ENCODE results near the gene PPP6R1.

PPP6R1 gene

DNA sequence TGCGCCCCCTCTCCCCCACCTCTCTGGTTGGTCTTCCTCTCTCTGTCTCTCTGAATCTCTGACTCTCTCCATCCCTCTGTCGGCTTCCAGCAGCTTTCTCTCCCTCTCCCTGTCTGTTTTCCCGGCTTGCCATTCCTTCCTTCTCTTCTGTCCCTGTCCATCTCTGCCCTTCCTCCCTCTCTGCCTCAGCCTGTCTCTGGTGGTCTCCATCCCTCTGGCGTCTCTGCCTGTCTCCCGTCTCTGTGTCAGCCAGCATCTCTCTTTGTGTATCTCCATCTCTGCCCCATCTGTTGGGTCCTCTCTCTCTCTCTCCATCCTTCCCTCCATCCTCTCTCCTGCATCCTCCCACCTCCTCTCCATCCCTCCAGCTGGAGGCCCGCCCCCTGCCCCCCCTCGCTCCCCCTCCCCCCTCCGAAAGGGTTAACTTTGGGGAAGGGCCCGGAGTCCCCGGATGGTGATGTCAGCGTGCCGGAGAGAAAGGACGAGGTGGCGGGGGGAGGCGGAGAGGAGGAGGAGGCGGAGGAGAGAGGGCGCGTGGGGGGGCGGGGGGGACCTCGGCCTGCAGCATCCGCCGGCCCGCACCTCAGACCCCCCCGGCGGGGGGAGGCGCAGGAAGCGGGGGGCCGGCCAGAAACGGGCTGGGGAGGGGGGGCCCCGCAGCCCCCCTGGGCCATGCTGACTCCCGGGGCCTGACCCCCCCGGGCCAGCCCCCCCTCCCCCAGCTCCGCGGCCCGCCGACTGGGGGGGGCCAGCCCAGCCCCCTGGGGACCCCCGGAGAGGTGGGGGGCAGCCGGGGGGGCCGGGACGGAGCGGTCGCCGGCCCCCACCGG is 24.9 kb upstream of the PPP6R1 start, which contains the start of gene BRSK1:
BRSK1 (plus strand) TSS at position 450 of the 830 bp plus-strand sequence. CDS start 446 bp downstream, outside the sequence.
- in situ Hi-C loops (cut with MboI; ENCODE audit: low sequenced_read_pairs, unreplicated experiment) = no loop called here
- TF ChIP-seq, protein P1, sequence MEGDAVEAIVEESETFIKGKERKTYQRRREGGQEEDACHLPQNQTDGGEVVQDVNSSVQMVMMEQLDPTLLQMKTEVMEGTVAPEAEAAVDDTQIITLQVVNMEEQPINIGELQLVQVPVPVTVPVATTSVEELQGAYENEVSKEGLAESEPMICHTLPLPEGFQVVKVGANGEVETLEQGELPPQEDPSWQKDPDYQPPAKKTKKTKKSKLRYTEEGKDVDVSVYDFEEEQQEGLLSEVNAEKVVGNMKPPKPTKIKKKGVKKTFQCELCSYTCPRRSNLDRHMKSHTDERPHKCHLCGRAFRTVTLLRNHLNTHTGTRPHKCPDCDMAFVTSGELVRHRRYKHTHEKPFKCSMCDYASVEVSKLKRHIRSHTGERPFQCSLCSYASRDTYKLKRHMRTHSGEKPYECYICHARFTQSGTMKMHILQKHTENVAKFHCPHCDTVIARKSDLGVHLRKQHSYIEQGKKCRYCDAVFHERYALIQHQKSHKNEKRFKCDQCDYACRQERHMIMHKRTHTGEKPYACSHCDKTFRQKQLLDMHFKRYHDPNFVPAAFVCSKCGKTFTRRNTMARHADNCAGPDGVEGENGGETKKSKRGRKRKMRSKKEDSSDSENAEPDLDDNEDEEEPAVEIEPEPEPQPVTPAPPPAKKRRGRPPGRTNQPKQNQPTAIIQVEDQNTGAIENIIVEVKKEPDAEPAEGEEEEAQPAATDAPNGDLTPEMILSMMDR (IDR thresholded peaks at IDR 0.05; ENCODE audit: borderline replicate concordance, control extremely low read depth, extremely low read depth, insufficient read depth, missing control alignments) = no peak
- no peak for DNase-seq (ENCODE audit: low spot score)

DNA sequence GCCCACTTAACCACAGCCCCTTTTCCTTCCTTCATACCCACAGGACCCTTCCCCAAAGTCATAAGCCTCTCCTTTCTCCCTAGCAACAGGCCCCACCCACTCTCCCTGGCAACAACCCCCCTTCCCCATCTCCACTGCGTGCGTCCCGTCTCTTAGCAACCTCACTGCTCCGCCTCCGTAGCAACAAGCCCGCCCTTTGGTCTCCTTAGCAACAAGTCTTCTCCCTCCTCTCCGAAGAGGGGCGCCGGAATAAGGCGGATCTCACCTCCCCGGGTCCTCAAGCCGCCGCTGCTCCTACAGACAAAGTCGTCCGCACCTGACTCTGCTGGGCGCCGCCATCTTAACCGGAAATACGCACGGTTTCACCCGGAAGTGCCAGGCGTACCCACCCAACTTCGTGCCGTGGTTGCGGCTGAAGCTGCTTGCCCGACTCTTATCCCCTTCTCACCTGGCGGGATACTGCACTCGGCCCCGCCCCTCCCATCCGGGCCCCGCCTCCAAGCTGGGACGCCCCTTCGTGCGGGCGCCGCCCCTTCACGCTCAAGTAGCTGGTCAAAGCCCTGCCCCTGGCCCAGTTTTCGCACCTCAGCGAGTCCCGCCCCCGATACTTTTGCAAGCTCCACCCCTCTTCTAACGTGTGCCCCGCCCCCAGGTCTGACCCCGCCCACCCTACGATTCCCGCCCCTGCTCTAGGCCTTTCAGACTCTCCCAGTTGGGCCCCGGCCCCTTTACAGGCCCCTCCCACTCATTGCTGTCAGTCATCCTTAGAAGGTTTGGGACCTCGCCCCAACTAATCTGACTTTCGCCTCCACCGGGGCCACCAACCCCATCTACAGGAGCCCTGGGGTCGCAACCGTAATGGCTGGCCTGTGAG is 21.2 kb upstream of the PPP6R1 start, which contains the start of gene HSPBP1:
HSPBP1 (minus strand) TSS at position 341 of the 874 bp plus-strand sequence. CDS start 502 bp downstream, outside the sequence.
- peak; percentile 91 for DNase-seq (ENCODE audit: low spot score)
- in situ Hi-C loops (cut with MboI; ENCODE audit: low sequenced_read_pairs, unreplicated experiment) = no loop called here

DNA sequence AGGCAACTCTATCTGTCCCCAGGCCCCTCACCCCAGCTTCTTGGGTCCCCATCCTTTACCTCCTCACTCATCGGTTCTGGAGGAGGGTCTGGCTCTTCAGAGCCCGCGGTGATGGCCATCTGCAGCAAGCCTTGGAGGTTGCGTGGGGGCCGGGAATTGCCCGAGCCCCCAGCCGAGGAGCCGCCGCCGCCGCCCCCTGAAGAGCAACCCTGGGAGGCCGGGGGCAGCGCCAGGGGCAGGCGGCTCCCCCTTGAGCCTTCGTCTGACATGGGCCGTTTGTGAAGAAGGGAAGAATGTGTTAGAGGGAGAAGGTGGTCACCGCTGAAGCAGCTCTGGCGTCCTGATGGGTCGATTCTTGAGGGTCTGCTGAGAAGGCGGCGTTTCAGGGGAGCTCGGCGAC is 20.5 kb upstream of the PPP6R1 start:
- DNase-seq (ENCODE audit: low spot score) = no peak
- in situ Hi-C loops (cut with MboI; ENCODE audit: low sequenced_read_pairs, unreplicated experiment) = no loop called here
- TF ChIP-seq, protein P1 (IDR thresholded peaks at IDR 0.05; ENCODE audit: borderline replicate concordance, control extremely low read depth, extremely low read depth, insufficient read depth, missing control alignments) = no peak

More for the DNA sequence above, 21.2 kb upstream of the PPP6R1 start, which contains the start of gene HSPBP1:
- TF ChIP-seq, protein P1 (IDR thresholded peaks at IDR 0.05; ENCODE audit: borderline replicate concordance, control extremely low read depth, extremely low read depth, insufficient read depth, missing control alignments) = no peak

DNA sequence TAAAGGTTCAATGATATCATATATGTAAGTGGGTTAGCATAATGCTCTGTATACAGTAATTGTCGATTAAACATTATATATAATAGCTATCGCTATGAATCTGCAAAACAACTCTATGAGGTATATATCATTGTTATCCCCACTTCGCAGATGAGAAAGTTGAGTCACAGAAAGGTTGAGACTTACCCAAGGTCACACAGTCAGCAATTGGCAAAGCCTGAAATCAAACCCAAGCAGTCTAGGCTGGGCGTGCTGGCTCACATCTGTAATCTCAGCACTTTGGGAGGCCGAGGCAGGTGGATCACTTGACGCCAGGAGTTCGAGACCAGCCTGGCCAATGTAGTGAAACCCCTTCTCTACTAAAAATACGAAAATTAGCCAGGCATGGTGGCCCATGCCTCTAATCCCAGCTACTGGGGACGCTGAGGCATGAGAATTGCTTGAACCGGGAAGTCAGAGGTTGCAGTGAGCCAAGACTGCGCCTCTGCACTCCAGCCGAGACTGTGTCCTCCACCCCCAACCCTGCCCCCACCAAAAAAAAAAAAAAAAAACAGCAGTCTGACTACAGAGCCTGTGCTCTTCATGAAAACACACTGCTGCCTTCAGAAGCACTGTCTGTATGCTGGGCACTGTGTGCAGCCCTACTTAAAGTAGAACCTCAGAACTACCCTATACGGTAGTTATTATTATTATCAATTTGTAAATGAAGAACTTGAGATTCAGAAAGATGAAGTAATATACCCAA is 19.7 kb upstream of the PPP6R1 start:
- no peak for DNase-seq (ENCODE audit: low spot score)
- TF ChIP-seq, protein P1 (IDR thresholded peaks at IDR 0.05; ENCODE audit: borderline replicate concordance, control extremely low read depth, extremely low read depth, insufficient read depth, missing control alignments) = no peak
- in situ Hi-C loops (cut with MboI; ENCODE audit: low sequenced_read_pairs, unreplicated experiment) = no loop called here

DNA sequence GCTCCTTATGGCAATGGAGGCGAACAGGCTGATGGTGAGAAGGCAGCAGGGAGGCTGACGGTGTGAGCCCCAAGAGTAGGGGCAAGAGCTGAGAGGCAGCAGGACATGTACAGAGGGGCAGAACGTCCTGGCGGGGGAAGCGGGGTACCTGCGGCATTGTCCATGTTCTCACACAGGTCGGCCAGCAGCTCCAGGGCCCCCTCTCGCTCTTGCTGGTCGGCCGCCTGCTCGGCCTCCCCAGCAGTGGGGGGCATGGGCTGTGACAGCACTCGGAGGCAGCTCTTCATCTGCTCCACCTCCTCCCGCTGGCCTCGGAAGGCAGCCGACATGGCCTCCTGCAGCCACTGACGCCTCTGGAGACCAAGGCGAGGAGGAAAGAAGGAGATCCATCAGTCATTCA is 18.7 kb upstream of the PPP6R1 start:
- no peak for DNase-seq (ENCODE audit: low spot score)
- in situ Hi-C loops (cut with MboI; ENCODE audit: low sequenced_read_pairs, unreplicated experiment) = no loop called here
- TF ChIP-seq, protein P1 (IDR thresholded peaks at IDR 0.05; ENCODE audit: borderline replicate concordance, control extremely low read depth, extremely low read depth, insufficient read depth, missing control alignments) = no peak
